ENCODE results near the gene MYL6B. TPM values are rescaled to one million over a fixed set of nuclear protein-coding genes. Genes with fewer than 3 reads are reported as not detected.

The MYL6B gene
- polyA plus RNA-seq, 1 donor (not counting 4 experiments of a cell fraction or from before 2014, with no cell fraction given), result 44.9 TPM

DNA sequence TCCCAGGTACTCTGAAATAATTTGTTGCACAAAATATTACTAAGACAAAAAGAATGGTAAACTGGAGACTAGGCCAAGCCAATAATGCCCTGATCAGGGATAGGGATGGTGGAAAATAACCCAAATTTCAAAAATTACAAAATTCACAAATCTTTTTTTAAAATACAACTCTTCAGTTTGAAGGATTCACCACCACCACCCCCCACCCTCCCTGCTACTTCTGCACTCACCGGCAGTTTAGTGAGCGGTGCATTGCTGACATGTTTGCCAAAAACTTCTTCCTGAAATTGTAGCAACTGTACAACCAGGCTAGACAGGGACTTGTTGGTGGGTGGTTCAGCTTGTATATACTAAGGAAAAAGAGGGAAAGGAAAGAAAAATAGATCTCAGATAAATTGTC, 34.6 kb downstream of the MYL6B start:
- Histone ChIP-seq H3K9ac (ENCODE audit: control insufficient read depth, extremely low read depth, insufficient read depth, low read length) (no peak overlapping the region), H3K4me2 (ENCODE audit: control insufficient read depth, extremely low read depth, insufficient read depth, low read depth, low read length) (no peak overlapping the region), H3K27me3 (ENCODE audit: control insufficient read depth, extremely low read depth, insufficient read depth, low read length) (no peaks in the 10 kb centered on the region), H3K79me2 (ENCODE audit: control insufficient read depth, insufficient read depth, low read length) (peaks cover 27% of the 10 kb centered on the region), H3K9me1 (ENCODE audit: control insufficient read depth, extremely low read depth, insufficient read depth, low read length) (no peaks in the 10 kb centered on the region), H4K20me1 (ENCODE audit: control insufficient read depth, extremely low read depth, insufficient read depth, low read length) (no peaks in the 10 kb centered on the region), H3K27ac (ENCODE audit: control insufficient read depth, insufficient read depth, low read length) (no peak overlapping the region), H3K36me3 (ENCODE audit: control insufficient read depth in 2 of 2, extremely low read depth in 1 of 2, insufficient read depth in 2 of 2, low read length in 2 of 2) (peaks cover 14 to 22% of the 10 kb centered on the region in 2 experiments), H3K4me3 (ENCODE audit: control insufficient read depth in 2 of 3, extremely low read depth in 1 of 3, insufficient read depth in 2 of 3, low read depth in 1 of 3, low read length in 3 of 3) (no peak overlapping the region), H2AFZ (ENCODE audit: control insufficient read depth, low read length) (no peak overlapping the region), H3K9me3 (ENCODE audit: control insufficient read depth, low read depth, low read length) (no peaks in the 10 kb centered on the region), H3K4me1 (ENCODE audit: control insufficient read depth, extremely low read depth, insufficient read depth, low read length) (peaks cover 13% of the 10 kb centered on the region)
- dilution Hi-C loops (cut with MboI; ENCODE audit: extremely low pct_ligation_motif_present, low sequenced_read_pairs), result no loop called here
- DNase-seq (ENCODE audit: low read depth, low spot score) (no peak), FAIRE-seq (no peak)
- TF ChIP-seq EZH2 (IDR thresholded peaks at IDR 0.05; ENCODE audit: low read length), result no peak
- TF ChIP-seq, protein P1, sequence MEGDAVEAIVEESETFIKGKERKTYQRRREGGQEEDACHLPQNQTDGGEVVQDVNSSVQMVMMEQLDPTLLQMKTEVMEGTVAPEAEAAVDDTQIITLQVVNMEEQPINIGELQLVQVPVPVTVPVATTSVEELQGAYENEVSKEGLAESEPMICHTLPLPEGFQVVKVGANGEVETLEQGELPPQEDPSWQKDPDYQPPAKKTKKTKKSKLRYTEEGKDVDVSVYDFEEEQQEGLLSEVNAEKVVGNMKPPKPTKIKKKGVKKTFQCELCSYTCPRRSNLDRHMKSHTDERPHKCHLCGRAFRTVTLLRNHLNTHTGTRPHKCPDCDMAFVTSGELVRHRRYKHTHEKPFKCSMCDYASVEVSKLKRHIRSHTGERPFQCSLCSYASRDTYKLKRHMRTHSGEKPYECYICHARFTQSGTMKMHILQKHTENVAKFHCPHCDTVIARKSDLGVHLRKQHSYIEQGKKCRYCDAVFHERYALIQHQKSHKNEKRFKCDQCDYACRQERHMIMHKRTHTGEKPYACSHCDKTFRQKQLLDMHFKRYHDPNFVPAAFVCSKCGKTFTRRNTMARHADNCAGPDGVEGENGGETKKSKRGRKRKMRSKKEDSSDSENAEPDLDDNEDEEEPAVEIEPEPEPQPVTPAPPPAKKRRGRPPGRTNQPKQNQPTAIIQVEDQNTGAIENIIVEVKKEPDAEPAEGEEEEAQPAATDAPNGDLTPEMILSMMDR (optimal IDR thresholded peaks at IDR 0.05 in 1 of 3, IDR thresholded peaks at IDR 0.05 in 1 of 3, conservative IDR thresholded peaks at IDR 0.05 in 1 of 3; ENCODE audit: extremely low read depth in 1 of 3, insufficient read depth in 2 of 3, low read length in 3 of 3), result no peak

DNA sequence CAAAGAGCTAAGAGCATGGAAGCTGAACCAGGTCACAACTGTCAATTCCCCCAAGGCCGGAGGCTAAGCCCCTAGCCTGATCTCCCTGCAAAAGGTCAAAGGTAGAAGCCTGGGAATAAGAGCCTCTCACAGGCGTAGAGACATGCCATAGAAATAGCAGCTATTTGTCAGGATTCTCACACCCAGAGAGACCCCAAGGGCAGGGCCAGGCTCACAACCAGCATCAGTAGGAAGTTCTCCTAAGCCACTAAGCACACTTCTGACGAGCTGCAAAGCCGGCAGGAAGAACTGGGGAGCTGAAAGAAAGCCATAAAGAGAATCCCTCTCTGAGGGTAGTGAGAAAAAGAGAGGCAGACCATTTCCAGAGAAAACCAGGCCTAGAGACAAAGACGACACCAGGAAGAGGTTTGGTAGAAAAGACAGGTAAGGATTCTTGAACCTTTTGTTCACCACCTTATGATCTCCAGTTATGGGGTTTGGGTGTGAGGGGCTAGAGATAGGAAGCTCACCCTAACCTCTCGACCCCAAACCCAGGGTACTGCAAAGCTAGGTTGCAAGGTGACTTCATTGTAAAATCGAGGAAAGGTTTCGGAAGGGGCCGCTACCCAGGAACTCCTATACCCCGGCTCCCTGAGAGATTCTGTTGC, 35.9 kb downstream of the MYL6B start:
- peak overlapping the region; percentile 76 for H3K9ac ChIP-seq (ENCODE audit: control insufficient read depth, extremely low read depth, insufficient read depth, low read length)
- dilution Hi-C loops (cut with MboI; ENCODE audit: extremely low pct_ligation_motif_present, low sequenced_read_pairs), result no loop called here
- H3K4me3 ChIP-seq (ENCODE audit: control insufficient read depth in 2 of 3, extremely low read depth in 1 of 3, insufficient read depth in 2 of 3, low read depth in 1 of 3, low read length in 3 of 3), result peak overlapping the region; percentile 84 to 89 (median 85)
- peaks cover 13% of the 10 kb centered on the region for H3K4me1 ChIP-seq (ENCODE audit: control insufficient read depth, extremely low read depth, insufficient read depth, low read length)
- H3K79me2 ChIP-seq (ENCODE audit: control insufficient read depth, insufficient read depth, low read length), result peaks cover 27% of the 10 kb centered on the region
- H3K9me3 ChIP-seq (ENCODE audit: control insufficient read depth, low read depth, low read length), result no peaks in the 10 kb centered on the region
- H4K20me1 ChIP-seq (ENCODE audit: control insufficient read depth, extremely low read depth, insufficient read depth, low read length), result no peaks in the 10 kb centered on the region
- H3K27me3 ChIP-seq (ENCODE audit: control insufficient read depth, extremely low read depth, insufficient read depth, low read length), result no peaks in the 10 kb centered on the region
- TF ChIP-seq, protein P1 (optimal IDR thresholded peaks at IDR 0.05 in 1 of 3, IDR thresholded peaks at IDR 0.05 in 1 of 3, conservative IDR thresholded peaks at IDR 0.05 in 1 of 3; ENCODE audit: extremely low read depth in 1 of 3, insufficient read depth in 2 of 3, low read length in 3 of 3), result no peak
- no peak for TF ChIP-seq EZH2 (IDR thresholded peaks at IDR 0.05; ENCODE audit: low read length)
- DNase-seq (ENCODE audit: low read depth, low spot score) (no peak), FAIRE-seq (no peak)
- H3K4me2 ChIP-seq (ENCODE audit: control insufficient read depth, extremely low read depth, insufficient read depth, low read depth, low read length), result peak overlapping the region; percentile 100
- H3K36me3 ChIP-seq (ENCODE audit: control insufficient read depth in 2 of 2, extremely low read depth in 1 of 2, insufficient read depth in 2 of 2, low read length in 2 of 2), result peaks cover 11 to 21% of the 10 kb centered on the region in 2 experiments
- H3K27ac ChIP-seq (ENCODE audit: control insufficient read depth, insufficient read depth, low read length), result peak overlapping the region; percentile 39
- no peaks in the 10 kb centered on the region for H3K9me1 ChIP-seq (ENCODE audit: control insufficient read depth, extremely low read depth, insufficient read depth, low read length)
- no peak overlapping the region for H2AFZ ChIP-seq (ENCODE audit: control insufficient read depth, low read length)

All from keratinocyte (primary cell).